Adrenal gland (tissue), 12 donors: ENCODE measurements around the gene PXMP2. TPM values are rescaled to one million over a fixed set of nuclear protein-coding genes. Genes with fewer than 3 reads are reported as not detected.

Experiments
- DNase-seq, 7 donors: peaks; one replicate each; pipeline ENCODE4 v3.0.0-alpha.2; 2019 to 2020
- H3K27ac ChIP-seq, 5 donors: fragments of 200-600 bp; sonication (generic) in 4 of 5; 1 replicate in 3 of 5; 2 replicates in 2 of 5; pipeline versions ENCODE4 v1.5.1 to v1.8.0; 2016 to 2020; ENCODE audit warnings: mild to moderate bottlenecking in 1 of 5
- H3K27me3 ChIP-seq: fragments of 200-600 bp; 2 replicates; pipeline ENCODE4 v1.8.0; 2021
- H3K36me3 ChIP-seq, 2 donors: fragments of 200-600 bp; replicated peaks in 1 of 2; 1 replicate in 1 of 2; 2 replicates in 1 of 2; pipeline versions ENCODE4 v1.5.1 to v1.8.0; 2018 to 2022
- H3K4me1 ChIP-seq, 2 donors: fragments of 200-600 bp; replicated peaks in 1 of 2; 1 replicate in 1 of 2; 2 replicates in 1 of 2; pipeline versions ENCODE4 v1.5.1 to v1.8.0; 2018 to 2021
- H3K4me3 ChIP-seq, 4 donors: fragments of 200-600 bp; sonication (generic) in 3 of 4; one replicate each; pipeline ENCODE4 v1.5.1; 2016 to 2018
- H3K9me3 ChIP-seq, 3 donors: fragments of 200-600 bp; sonication (generic) in 1 of 3; replicated peaks in 1 of 3; 1 replicate in 2 of 3; 2 replicates in 1 of 3; pipeline versions ENCODE4 v1.5.1 to v1.8.0; 2016 to 2021
- POLR2A ChIP-seq, 2 donors: fragments of 450-650 bp; IDR thresholded peaks; one replicate each; pipeline ENCODE4 v1.6.1; 2017; ENCODE audit warnings: antibody characterized with exemption in 2 of 2, mild to moderate bottlenecking in 2 of 2, moderate library complexity in 1 of 2
- WGBS, 4 donors: extraction: QIAGEN DNeasy Blood & Tissue Kit in 2 of 4; methylation state at CpG; one replicate each; pipeline versions ENCODE4 v1.1.5 to v1.1.7; 2013 to 2017; 5-methylcytosine and 5-hydroxymethylcytosine counted together
- intact Hi-C, 2 donors: fragments of 100-400 bp; cut with DNase I; formaldehyde crosslinking; loops; one replicate each; pipeline versions ENCODE4 v1.14.1 to v1.15.0; 2022 to 2023
- polyA plus RNA-seq, 3 donors: library from polyadenylated mRNA; stranded (reverse); fragments of 200-250 nt in 2 of 3; fragments of 350-450 nt in 1 of 3; fragmentation: Illumina TruSeq in 1 of 3; extraction: RNeasy Lipid Tissue Mini Kit (QIAGEN cat#74804) in 1 of 3; gene quantifications; one replicate each; pipeline ENCODE4 v1.2.3, GENCODE V29; 2013 to 2014
- total RNA-seq, 9 donors: library from RNA; depleted of rRNA in 4 of 9; stranded (reverse); fragments of >200 nt in 4 of 9; fragments of 120-200 nt in 1 of 9; fragmentation: NEBNext Ultra II Directional in 1 of 9; extraction: Animal tissue kit (Norgen Biotek cat#: 25700) in 1 of 9; gene quantifications; one replicate each; pipeline versions ENCODE4 v1.1.0 to v1.2.4, GENCODE V29; 2013 to 2023
- TF ChIP-seq, protein P1 (sequence below), 6 experiments: fragments of 450-650 bp in 4 of 6; fragments of 200-600 bp in 2 of 6; sonication (generic) in 1 of 6; IDR thresholded peaks; 1 replicate in 5 of 6; 2 replicates in 1 of 6; pipeline versions ENCODE4 v1.5.1 to v1.8.0; 2016 to 2021; ENCODE audit warnings: antibody characterized with exemption in 6 of 6, mild to moderate bottlenecking in 2 of 6, moderate library complexity in 1 of 6
- donor health status: healthy with polysubstance abuse.
- donor health status: Bipolar disorder and iron deficiency.
- donor health status: DM: yes; HTN: yes; CAD: no.
- donor health status: DM: no; HTN: no; CAD: no.
- donor health status: DM: no; HTN: no; CAD: no.
- donor health status: DM: yes; HTN: yes; CAD: no.

PXMP2 gene
- total and polyA plus RNA-seq, 12 donors, result 8.2 to 51.7 (median 20.2) TPM

DNA sequence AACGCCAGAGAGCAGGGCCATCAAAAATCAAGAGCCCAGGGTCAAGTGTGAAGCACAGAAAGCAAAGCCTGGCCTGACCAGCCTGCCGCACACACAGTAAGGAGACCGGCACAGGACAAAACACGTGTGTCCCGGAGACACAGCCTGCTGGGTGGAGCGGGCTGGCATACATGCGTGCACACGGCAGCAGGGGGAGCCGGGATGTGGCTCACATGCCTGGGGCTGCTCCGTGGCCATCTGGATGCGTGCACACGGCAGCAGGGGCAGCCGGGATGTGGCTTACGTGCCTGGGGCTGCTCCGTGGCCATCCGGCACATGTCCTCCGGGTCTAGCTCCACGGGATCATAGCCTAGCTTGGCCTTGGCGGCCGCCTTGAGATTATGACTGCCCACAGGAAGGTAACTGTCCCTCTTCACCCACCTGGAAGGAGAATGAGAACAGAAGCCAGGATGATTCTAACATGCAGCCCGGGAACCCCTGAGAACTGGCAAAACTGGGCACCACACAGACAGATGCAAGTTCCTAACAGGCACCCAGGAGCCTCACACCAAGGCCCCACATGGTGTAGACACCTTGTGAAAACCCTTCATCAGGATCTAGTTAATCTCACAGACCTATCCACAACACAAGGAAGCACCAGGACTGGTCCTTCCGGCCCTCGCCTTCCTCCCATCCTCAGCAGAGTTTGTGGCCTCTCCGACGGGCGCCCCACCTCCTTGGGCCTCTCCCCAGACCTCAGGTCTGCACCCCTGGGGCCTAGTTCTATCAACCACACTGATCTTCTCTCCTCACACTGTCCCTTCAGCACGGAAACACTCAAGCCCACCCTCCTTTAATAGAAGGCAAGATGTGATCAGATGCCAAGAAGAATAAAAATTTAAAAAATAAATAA, 13.9 kb upstream of the PXMP2 start:
- no peak for TF ChIP-seq POLR2A (IDR thresholded peaks at IDR 0.05)
- TF ChIP-seq, protein P1, sequence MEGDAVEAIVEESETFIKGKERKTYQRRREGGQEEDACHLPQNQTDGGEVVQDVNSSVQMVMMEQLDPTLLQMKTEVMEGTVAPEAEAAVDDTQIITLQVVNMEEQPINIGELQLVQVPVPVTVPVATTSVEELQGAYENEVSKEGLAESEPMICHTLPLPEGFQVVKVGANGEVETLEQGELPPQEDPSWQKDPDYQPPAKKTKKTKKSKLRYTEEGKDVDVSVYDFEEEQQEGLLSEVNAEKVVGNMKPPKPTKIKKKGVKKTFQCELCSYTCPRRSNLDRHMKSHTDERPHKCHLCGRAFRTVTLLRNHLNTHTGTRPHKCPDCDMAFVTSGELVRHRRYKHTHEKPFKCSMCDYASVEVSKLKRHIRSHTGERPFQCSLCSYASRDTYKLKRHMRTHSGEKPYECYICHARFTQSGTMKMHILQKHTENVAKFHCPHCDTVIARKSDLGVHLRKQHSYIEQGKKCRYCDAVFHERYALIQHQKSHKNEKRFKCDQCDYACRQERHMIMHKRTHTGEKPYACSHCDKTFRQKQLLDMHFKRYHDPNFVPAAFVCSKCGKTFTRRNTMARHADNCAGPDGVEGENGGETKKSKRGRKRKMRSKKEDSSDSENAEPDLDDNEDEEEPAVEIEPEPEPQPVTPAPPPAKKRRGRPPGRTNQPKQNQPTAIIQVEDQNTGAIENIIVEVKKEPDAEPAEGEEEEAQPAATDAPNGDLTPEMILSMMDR (IDR thresholded peaks at IDR 0.05), result no peak
- no peaks in the 10 kb centered on the region for H3K27me3 ChIP-seq
- no peak for DNase-seq
- intact Hi-C loops, result no loop called here
- H3K4me3 ChIP-seq, result no peak overlapping the region
- H3K27ac ChIP-seq, result no peak overlapping the region
- no peaks in the 10 kb centered on the region for H3K9me3 ChIP-seq
- peaks cover 0 to 33% of the 10 kb centered on the region in 2 donors for H3K36me3 ChIP-seq
- H3K4me1 ChIP-seq, result no peaks in the 10 kb centered on the region
- 93 to 97% (median 97%) methylated on average over 17 to 27 of the region's 27 CpGs for WGBS, 4 donors

- Histone ChIP-seq H3K9me3 (no peaks in the 10 kb centered on the region), H3K4me1 (no peaks in the 10 kb centered on the region), H3K27me3 (no peaks in the 10 kb centered on the region), H3K4me3 (no peak overlapping the region), H3K36me3 (peaks cover 0 to 29% of the 10 kb centered on the region in 2 donors), H3K27ac (no peak overlapping the region)
- DNase-seq, result no peak
- 91 to 99% (median 97%) methylated on average over 5 of the region's 5 CpGs for WGBS, 4 donors
- TF ChIP-seq POLR2A (IDR thresholded peaks at IDR 0.05), result no peak
- TF ChIP-seq, protein P1 (IDR thresholded peaks at IDR 0.05), result no peak
- intact Hi-C loops, result no loop called here
Measured at GRCh38 chr12:132674561-132674960, 12.8 kb upstream of the PXMP2 start.

DNA sequence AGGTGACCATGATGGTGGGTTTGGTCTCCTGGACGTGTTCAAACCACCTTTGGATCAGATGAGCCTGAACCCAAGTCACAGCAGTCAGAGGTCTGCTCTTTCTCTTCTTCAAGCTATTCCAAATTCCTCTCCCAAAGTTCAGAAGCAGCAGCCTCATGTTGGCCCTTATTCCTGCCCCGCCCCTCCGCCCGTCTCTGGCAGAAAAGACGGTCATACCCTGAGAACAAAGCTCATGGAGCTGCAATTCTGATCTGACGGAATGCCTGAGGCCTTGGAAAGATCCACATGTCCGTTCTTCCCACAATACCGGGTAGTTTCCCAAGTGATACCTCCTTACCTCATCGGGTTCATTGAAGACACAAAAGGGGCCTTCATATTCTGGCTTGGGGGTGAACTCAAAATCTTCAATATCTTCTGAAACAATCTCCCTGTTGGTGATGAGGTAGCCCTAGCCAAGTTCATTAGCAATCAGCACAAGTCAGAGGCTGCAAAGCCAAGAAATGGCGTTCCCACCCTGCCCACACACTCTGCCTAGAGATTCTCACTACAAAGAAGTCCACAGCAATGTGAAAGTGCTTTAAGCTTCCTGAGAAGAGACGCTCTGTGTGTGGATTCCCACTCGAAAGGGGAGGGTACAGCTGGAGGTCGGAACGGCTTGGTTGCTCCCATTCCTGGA, 11.5 kb upstream of the PXMP2 start:
- Histone ChIP-seq H3K9me3 (no peaks in the 10 kb centered on the region), H3K4me3 (no peak overlapping the region), H3K36me3 (peaks cover 0 to 29% of the 10 kb centered on the region in 2 donors), H3K4me1 (no peaks in the 10 kb centered on the region), H3K27me3 (no peaks in the 10 kb centered on the region), H3K27ac (no peak overlapping the region)
- 90 to 97% (median 95%) methylated on average over 14 of the region's 14 CpGs for whole genome bisulfite sequencing, 4 donors
- no peak for TF ChIP-seq POLR2A (IDR thresholded peaks at IDR 0.05)
- TF ChIP-seq, protein P1 (IDR thresholded peaks at IDR 0.05), result no peak
- intact Hi-C loops, result no loop called here
- no peak for DNase-seq

- peaks cover 0 to 22% of the 10 kb centered on the region in 2 donors for H3K36me3 ChIP-seq
- H3K9me3 ChIP-seq, result no peaks in the 10 kb centered on the region
- no peak overlapping the region for H3K27ac ChIP-seq
- 95 to 96% (median 95%) methylated on average over 9 of the region's 9 CpGs for WGBS, 4 donors
- H3K4me3 ChIP-seq, result no peak overlapping the region
- no peaks in the 10 kb centered on the region for H3K4me1 ChIP-seq
- DNase-seq, result no peak
- no peaks in the 10 kb centered on the region for H3K27me3 ChIP-seq
- TF ChIP-seq, protein P1 (IDR thresholded peaks at IDR 0.05), result no peak
- TF ChIP-seq POLR2A (IDR thresholded peaks at IDR 0.05), result no peak
- intact Hi-C loops, result no loop called here
Measured at GRCh38 chr12:132677492-132677891, 9.9 kb upstream of the PXMP2 start.
